Iris pigment epithelial cell (primary cell): ENCODE data around the gene WDR1.
A peak's percentile ranks its signal among the peaks of the same experiment; 100 is the strongest.

Experiments used
- DNase-seq: peaks from one replicate; pipeline ENCODE4 v3.0.0-alpha.2; 2011; ENCODE audit warnings: low read depth

WDR1 gene

GRCh38 chr4:10097906-10098779, 18.5 kb downstream of the WDR1 start:
- DNase-seq: no peak

GRCh38 chr4:10096978-10097335, 19.6 kb downstream of the WDR1 start:
- DNase-seq: no peak

DNA sequence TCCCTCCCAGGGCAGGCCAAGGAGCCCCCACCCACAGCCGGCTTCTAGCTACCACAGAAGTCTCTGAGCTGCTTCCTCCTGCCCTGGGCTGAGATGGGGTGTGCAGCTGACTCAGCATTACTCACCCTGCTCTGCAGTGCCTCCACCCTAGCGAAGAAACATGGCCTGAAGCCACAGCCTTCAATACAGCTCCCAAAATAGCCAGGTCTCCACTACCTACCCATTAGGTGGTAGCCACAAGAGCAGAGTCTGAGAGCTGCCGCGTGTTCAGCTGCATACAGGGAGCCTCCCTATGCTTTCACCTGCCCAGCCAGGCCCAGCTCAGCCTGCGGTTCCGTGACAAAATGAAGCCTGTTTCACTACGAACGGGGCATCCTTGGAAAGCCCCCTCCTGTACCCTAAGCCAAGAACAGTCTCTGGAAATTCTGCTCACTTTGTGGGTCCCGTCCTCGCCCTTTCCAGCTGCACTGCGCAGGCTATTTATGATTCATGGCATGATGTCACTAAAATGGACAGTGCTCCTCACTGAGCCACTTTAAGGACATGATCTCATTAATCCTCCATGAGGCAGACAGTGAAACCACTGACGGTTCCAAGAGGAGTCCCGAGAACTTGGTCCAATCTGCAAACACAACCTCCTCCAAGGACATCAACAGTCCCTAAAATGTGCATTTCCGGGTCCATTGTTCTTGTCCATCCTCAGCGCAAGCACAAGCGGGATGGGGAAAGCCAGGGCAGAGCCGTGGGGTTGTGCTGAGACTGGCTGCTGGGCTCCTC, 20.2 kb downstream of the WDR1 start:
- peak; percentile 96 for DNase-seq

- no peak for DNase-seq
These were observed 21.2 kb downstream of the WDR1 start for GRCh38 chr4:10095296-10095991.

DNA sequence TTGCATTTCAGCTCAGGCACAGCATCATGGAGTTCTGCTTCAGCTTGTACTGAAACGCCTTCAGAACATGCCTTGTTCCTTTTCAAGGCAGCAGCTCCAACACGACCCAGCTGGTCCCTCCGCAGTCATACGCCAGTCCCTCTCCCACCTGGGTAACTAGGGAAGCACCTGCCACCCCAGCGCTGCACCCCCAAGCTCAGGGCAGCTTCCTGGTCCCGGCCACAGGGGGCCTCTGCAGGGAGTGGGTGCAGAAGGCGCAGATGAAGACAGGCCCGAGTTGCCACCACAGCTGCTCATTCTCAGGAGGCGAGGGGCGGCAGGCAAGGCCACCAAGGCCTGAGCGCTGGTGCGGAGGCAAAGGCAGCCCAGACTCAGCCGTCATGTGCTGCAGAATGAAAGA, 21.8 kb downstream of the WDR1 start:
- no peak for DNase-seq

- DNase-seq: peak; percentile 96
These were observed 22.6 kb downstream of the WDR1 start for GRCh38 chr4:10093801-10094552.

- DNase-seq: no peak
These were observed 23.4 kb downstream of the WDR1 start for GRCh38 chr4:10093271-10093621.

- no peak for DNase-seq
These were observed 23.9 kb downstream of the WDR1 start for GRCh38 chr4:10092481-10093270.

- no peak for DNase-seq
These were observed 24.9 kb downstream of the WDR1 start for GRCh38 chr4:10091531-10092181.

DNA sequence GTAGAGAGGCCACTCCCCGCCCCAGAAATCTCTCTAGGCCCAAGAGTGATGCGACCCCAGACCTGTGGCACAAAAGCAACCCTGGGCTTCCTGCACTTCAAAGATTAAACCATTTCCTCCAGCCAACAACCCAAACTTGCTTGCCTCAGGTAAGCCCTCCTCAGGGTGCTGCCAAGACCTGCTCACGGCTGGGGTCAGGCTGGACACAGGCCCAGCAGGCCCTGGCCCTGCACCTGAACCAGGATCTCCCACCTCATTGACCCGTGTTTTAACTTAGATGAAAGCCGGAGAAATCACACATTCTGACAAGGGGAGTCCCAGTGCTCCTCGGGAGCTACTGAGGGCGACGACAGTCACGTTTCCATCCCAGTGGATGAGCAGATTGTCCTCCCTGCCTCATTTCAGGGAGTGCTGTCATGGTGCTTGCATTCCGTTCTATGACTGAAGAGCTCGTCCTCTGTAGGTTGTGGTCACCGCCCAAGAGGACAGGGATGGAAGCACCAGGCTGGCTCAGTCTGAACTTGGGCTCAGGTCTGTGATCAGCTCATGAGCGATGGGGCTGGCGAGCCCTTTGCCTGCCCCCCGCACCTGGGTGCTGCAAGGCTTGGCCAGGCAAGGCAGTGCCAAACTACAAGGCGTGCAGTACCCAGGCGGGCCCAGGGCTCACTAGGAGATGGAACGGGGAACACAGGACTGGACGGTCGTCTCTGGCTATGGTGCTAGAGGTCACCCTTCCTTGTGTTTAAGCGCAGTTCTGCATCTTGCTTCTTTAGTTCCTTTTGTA, 25.9 kb downstream of the WDR1 start:
- DNase-seq: no peak

DNA sequence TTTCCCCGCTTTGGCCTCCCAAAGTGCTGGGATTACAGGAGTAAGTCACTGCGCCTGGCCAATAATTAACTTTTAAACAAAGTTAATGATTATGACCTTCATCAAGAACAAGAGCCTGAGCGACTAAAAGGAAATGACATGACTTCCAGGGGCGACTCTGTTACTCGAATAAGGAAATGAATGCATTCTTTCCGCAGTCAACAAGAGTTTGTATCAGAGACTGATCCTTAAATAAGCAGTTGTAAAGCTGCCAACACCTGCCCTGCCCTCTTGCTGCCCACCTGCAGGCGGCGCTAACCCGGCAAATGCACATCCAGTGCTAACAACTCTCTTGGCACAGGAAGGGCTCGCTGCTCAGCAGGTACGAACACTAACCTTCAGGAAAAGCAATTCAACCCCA, 27.3 kb downstream of the WDR1 start:
- no peak for DNase-seq

GRCh38 chr4:10088135-10089010, 28.2 kb downstream of the WDR1 start:
- DNase-seq: no peak

- DNase-seq: no peak
These were observed 29.3 kb downstream of the WDR1 start for GRCh38 chr4:10087152-10087791.

- DNase-seq: no peak
These were observed 30.0 kb downstream of the WDR1 start for GRCh38 chr4:10086506-10087120.

- DNase-seq: no peak
These were observed 30.6 kb downstream of the WDR1 start for GRCh38 chr4:10085828-10086505.

DNA sequence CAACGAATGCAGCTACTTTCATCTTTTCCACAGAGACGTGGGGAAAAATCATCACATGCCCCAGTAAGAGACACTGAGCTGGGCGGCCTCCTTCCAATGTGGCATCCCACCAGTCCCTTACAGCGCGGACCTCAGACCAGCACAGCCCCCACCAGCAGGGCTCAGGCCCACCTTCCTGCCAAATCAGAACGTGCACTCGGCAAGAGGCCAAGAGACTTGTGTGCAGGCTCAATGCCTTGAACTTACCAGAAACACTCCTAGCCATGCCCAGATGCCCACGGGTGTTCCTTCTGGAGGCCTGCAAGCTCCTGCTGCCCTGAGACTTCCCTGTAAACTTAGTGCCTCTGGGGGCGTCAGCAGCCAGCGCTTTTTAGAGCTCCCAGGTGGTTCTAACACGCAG, 31.2 kb downstream of the WDR1 start:
- DNase-seq: no peak

GRCh38 chr4:10084651-10085358, 31.8 kb downstream of the WDR1 start:
- DNase-seq: no peak
